Measurements from ENCODE around the gene TCF19.
A peak's percentile ranks its signal among the peaks of the same experiment; 100 is the strongest.

Gene TCF19

GRCh38 chr6:31135710-31136109, 22.7 kb upstream of the TCF19 start:
- in situ Hi-C loops (cut with HindIII; ENCODE audit: low sequenced_read_pairs): no loop called here
- DNase-seq (ENCODE audit: low read depth): no peak
- H3K4me3 ChIP-seq (ENCODE audit: low read depth, low read length): no peak overlapping the region
- no peak for TF ChIP-seq CTCF (IDR thresholded peaks at IDR 0.05; ENCODE audit: low read depth, low read length, missing control alignments)

- no peak for TF ChIP-seq CTCF (IDR thresholded peaks at IDR 0.05; ENCODE audit: low read depth, low read length, missing control alignments)
- in situ Hi-C loops (cut with HindIII; ENCODE audit: low sequenced_read_pairs): no loop called here
- no peak for DNase-seq (ENCODE audit: low read depth)
- H3K4me3 ChIP-seq (ENCODE audit: low read depth, low read length): no peak within 1 kb of the TSS
Measured at GRCh38 chr6:31138982-31139381, 19.4 kb upstream of the TCF19 start, which contains the start of gene PSORS1C2. Gene PSORS1C2, minus strand, starts transcription at chr6:31139066. Its CDS starts 40 bp downstream, at chr6:31139026.

GRCh38 chr6:31139599-31139998, 18.8 kb upstream of the TCF19 start:
- no peak overlapping the region for H3K4me3 ChIP-seq (ENCODE audit: low read depth, low read length)
- DNase-seq (ENCODE audit: low read depth): no peak
- in situ Hi-C loops (cut with HindIII; ENCODE audit: low sequenced_read_pairs): no loop called here
- TF ChIP-seq CTCF (IDR thresholded peaks at IDR 0.05; ENCODE audit: low read depth, low read length, missing control alignments): no peak

GRCh38 chr6:31140643-31141042, 17.7 kb upstream of the TCF19 start:
- no peak overlapping the region for H3K4me3 ChIP-seq (ENCODE audit: low read depth, low read length)
- DNase-seq (ENCODE audit: low read depth): no peak
- no peak for TF ChIP-seq CTCF (IDR thresholded peaks at IDR 0.05; ENCODE audit: low read depth, low read length, missing control alignments)
- in situ Hi-C loops (cut with HindIII; ENCODE audit: low sequenced_read_pairs): no loop called here

- no peak overlapping the region for H3K4me3 ChIP-seq (ENCODE audit: low read depth, low read length)
- no peak for DNase-seq (ENCODE audit: low read depth)
- no peak for TF ChIP-seq CTCF (IDR thresholded peaks at IDR 0.05; ENCODE audit: low read depth, low read length, missing control alignments)
- in situ Hi-C loops (cut with HindIII; ENCODE audit: low sequenced_read_pairs): no loop called here
Measured at GRCh38 chr6:31142361-31142761, 16.0 kb upstream of the TCF19 start.

GRCh38 chr6:31143148-31143547, 15.2 kb upstream of the TCF19 start:
- in situ Hi-C loops (cut with HindIII; ENCODE audit: low sequenced_read_pairs): no loop called here
- H3K4me3 ChIP-seq (ENCODE audit: low read depth, low read length): no peak overlapping the region
- DNase-seq (ENCODE audit: low read depth): peak; percentile 73
- TF ChIP-seq CTCF (IDR thresholded peaks at IDR 0.05; ENCODE audit: low read depth, low read length, missing control alignments): no peak
